GM18517 (cell line): Measurements from ENCODE around the gene ZNF165.
A peak's percentile ranks its signal among the peaks of the same experiment; 100 is the strongest.
"Not testable (repeated sequence)": the region's sequence is repeated elsewhere in the genome, so short reads cannot be mapped to it uniquely, and the experiment has no call there.

Experiments
- ATAC-seq: cut with Tn5 transposase; IDR thresholded peaks from one replicate; pipeline ENCODE4 v1.9.1; 2021; ENCODE audit warnings: mild to moderate bottlenecking, moderate library complexity; ENCODE audit not compliant: unreplicated experiment

The ZNF165 gene

GRCh38 chr6:28080381-28080630 lies at the start of gene ZNF165:
Gene ZNF165, plus strand, starts transcription at chr6:28080568. Its CDS starts 4,913 bp downstream, at chr6:28085481.
- peak; percentile 21 for ATAC-seq

GRCh38 chr6:28053584-28053983 lies 26.8 kb upstream of the ZNF165 start:
- ATAC-seq, result no peak

GRCh38 chr6:28060405-28060804 lies 20.0 kb upstream of the ZNF165 start:
- no peak for ATAC-seq

GRCh38 chr6:28064272-28064671 lies 16.1 kb upstream of the ZNF165 start:
- ATAC-seq, result no peak

- no peak for ATAC-seq
Measured at GRCh38 chr6:28068067-28068466, 12.3 kb upstream of the ZNF165 start.

- not testable (repeated sequence) for ATAC-seq
Measured at GRCh38 chr6:28070968-28071367, 9.4 kb upstream of the ZNF165 start.

GRCh38 chr6:28078050-28078449 lies 2.3 kb upstream of the ZNF165 start:
- ATAC-seq, result no peak

GRCh38 chr6:28078836-28079235 lies 1.5 kb upstream of the ZNF165 start:
- ATAC-seq, result no peak

- ATAC-seq, result peak; percentile 64
Measured at GRCh38 chr6:28080631-28081485, 490 bp downstream of the ZNF165 start.

GRCh38 chr6:28081486-28081751 lies 1.1 kb downstream of the ZNF165 start:
- ATAC-seq, result peak; percentile 47

- ATAC-seq, result no peak
Measured at GRCh38 chr6:28082939-28083338, 2.6 kb downstream of the ZNF165 start.

- no peak for ATAC-seq
Measured at GRCh38 chr6:28089054-28089453, 8.7 kb downstream of the ZNF165 start.

- ATAC-seq, result no peak
Measured at GRCh38 chr6:28090917-28091586, 10.7 kb downstream of the ZNF165 start.

- not testable (repeated sequence) for ATAC-seq
Measured at GRCh38 chr6:28102222-28102621, 21.9 kb downstream of the ZNF165 start.

GRCh38 chr6:28102699-28103098 lies 22.3 kb downstream of the ZNF165 start:
- ATAC-seq, result not testable (repeated sequence)

GRCh38 chr6:28104392-28105244 lies 24.2 kb downstream of the ZNF165 start:
- peak; percentile 94 for ATAC-seq

- no peak for ATAC-seq
Measured at GRCh38 chr6:28105245-28105639, 24.9 kb downstream of the ZNF165 start.

- no peak for ATAC-seq
Measured at GRCh38 chr6:28107506-28107905, 27.1 kb downstream of the ZNF165 start.

- ATAC-seq, result no peak
Measured at GRCh38 chr6:28111964-28112363, 31.6 kb downstream of the ZNF165 start.

GRCh38 chr6:28115799-28116198 lies 35.4 kb downstream of the ZNF165 start:
- no peak for ATAC-seq

- ATAC-seq, result no peak
Measured at GRCh38 chr6:28117386-28118050, 37.1 kb downstream of the ZNF165 start.
